Vagina (tissue), 2 donors: ENCODE measurements around the gene AAMDC. TPM values are rescaled to one million over a fixed set of nuclear protein-coding genes. Genes with fewer than 3 reads are reported as not detected.
"Not testable (repeated sequence)": the region's sequence is repeated elsewhere in the genome, so short reads cannot be mapped to it uniquely, and the experiment has no call there.

Experiments used
- DNase-seq, 2 donors: peaks; one replicate each; pipeline ENCODE4 v3.0.0-alpha.2; 2017; ENCODE audit errors: extremely low spot score in 2 of 2
- H3K27ac ChIP-seq: fragments of 200-600 bp; sonication (generic); one replicate; pipeline ENCODE4 v1.5.1; 2019
- H3K27me3 ChIP-seq: fragments of 200-600 bp; sonication (generic); one replicate; pipeline ENCODE4 v1.5.1; 2019
- H3K36me3 ChIP-seq, 2 donors: fragments of 200-600 bp; sonication (generic); one replicate each; pipeline ENCODE4 v1.5.1; 2017 to 2019
- H3K4me1 ChIP-seq: fragments of 200-600 bp; sonication (generic); one replicate; pipeline ENCODE4 v1.5.1; 2019
- H3K4me3 ChIP-seq, 2 donors: fragments of 200-600 bp; sonication (generic); 1 replicate in 1 of 2; 2 replicates in 1 of 2; pipeline ENCODE4 v1.5.1; 2016 to 2019
- H3K9me3 ChIP-seq: fragments of 200-600 bp; sonication (generic); one replicate; pipeline ENCODE4 v1.5.1; 2019
- CTCF ChIP-seq, 3 experiments: fragments of 450-650 bp in 2 of 3; fragments of 200-600 bp in 1 of 3; sonication (generic) in 1 of 3; IDR thresholded peaks; one replicate each; pipeline ENCODE4 v1.5.1; 2017 to 2019; ENCODE audit warnings: antibody characterized with exemption in 3 of 3, mild to moderate bottlenecking in 2 of 3, moderate library complexity in 2 of 3
- POLR2A ChIP-seq, 2 donors: fragments of 450-650 bp; IDR thresholded peaks; one replicate each; pipeline ENCODE4 v1.6.1; 2017; ENCODE audit warnings: antibody characterized with exemption in 2 of 2, mild to moderate bottlenecking in 2 of 2, moderate library complexity in 2 of 2
- POLR2AphosphoS5 ChIP-seq, 2 donors: sonication (generic); formaldehyde crosslinking; IDR thresholded peaks; one replicate each; pipeline ENCODE4 v1.9.0; 2017; ENCODE audit warnings: antibody characterized with exemption in 2 of 2, mild to moderate bottlenecking in 2 of 2, low read depth in 1 of 2; ENCODE audit not compliant: insufficient read depth in 1 of 2
- intact Hi-C: fragments of 100-400 bp; cut with DNase I; formaldehyde crosslinking; loops from one replicate; pipeline ENCODE4 v1.15.1; 2023
- total RNA-seq: library from RNA; depleted of rRNA; stranded (reverse); fragments of >200 nt; gene quantifications from one replicate; pipeline ENCODE4 v1.2.3, GENCODE V29; 2016

AAMDC gene
- total RNA-seq, 1 donor from 2014 or later = 18.2 TPM

GRCh38 chr11:77828926-77829325 lies 8.0 kb downstream of the AAMDC start:
- Histone ChIP-seq H3K4me1 (peaks cover 5% of the 10 kb centered on the region), H3K9me3 (no peaks in the 10 kb centered on the region), H3K27me3 (no peaks in the 10 kb centered on the region), H3K27ac (no peak overlapping the region), H3K36me3 (no peaks in the 10 kb centered on the region), H3K4me3 (no peak overlapping the region)
- intact Hi-C loops = no loop called here
- TF ChIP-seq CTCF (IDR thresholded peaks at IDR 0.05) = no peak
- no peak for DNase-seq

DNA sequence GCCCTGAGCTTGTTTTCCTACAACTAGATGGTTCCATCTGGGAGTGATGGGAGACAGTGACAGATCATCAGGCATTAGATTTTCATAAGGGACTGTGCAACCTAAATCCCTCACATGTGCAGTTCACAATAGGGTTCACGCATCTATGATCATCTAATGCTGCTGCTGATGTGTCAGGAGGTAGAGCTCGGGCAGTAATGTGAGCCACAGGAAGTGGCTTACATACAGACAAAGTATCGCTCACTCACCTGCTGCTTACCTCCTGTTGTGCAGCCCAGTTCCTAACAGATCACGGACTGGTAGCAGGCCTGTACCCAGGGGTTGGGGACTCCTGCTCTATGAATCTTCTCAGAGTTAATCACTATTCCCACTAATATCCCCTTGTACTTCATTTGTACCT lies 12.4 kb downstream of the AAMDC start:
- TF ChIP-seq POLR2AphosphoS5 (IDR thresholded peaks at IDR 0.05; ENCODE audit: insufficient read depth in 1 of 2, low read depth in 1 of 2) = no peak
- no peak for TF ChIP-seq CTCF (IDR thresholded peaks at IDR 0.05)
- TF ChIP-seq POLR2A (IDR thresholded peaks at IDR 0.05) = no peak
- no peaks in the 10 kb centered on the region for H3K27me3 ChIP-seq
- no peak overlapping the region for H3K27ac ChIP-seq
- H3K4me1 ChIP-seq = no peaks in the 10 kb centered on the region
- no peak overlapping the region for H3K4me3 ChIP-seq
- no peaks in the 10 kb centered on the region for H3K36me3 ChIP-seq
- intact Hi-C loops = no loop called here
- no peak for DNase-seq
- H3K9me3 ChIP-seq = no peaks in the 10 kb centered on the region

DNA sequence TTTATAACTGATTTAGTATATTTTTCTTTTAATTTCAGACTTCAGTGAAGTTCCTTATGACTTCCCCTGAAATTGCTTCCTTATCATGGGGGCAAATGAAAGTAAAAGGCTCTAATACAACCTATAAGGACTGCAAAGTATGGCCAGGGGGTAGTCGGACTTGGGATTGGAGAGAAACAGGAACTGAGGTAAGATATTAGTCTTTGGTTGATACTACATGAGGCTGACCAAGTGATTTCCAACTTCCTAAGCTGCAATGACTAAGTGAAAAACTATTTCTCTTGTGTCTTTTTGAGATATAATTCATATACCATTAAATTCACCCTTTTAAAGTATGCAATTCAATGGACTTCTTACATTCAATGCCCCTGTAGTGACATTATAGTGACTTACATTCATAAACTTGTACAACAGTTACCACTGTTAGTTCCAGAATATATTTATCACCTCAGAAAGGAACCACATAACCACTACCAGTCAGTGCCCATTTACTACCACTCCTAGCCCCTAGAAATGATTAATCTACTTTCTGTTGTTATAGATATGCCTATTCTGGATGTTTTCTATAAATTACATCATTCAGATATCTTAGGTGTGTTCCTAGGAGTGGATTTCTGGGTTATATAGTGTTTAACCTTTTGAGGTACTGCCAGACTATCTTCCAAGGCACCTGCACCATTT lies 21.6 kb downstream of the AAMDC start:
- Histone ChIP-seq H3K4me1 (no peaks in the 10 kb centered on the region), H3K27me3 (no peaks in the 10 kb centered on the region), H3K4me3 (no peak overlapping the region), H3K9me3 (no peaks in the 10 kb centered on the region), H3K27ac (no peak overlapping the region), H3K36me3 (peaks cover 4 to 42% of the 10 kb centered on the region in 2 donors)
- DNase-seq = no peak
- no peak for TF ChIP-seq POLR2AphosphoS5 (IDR thresholded peaks at IDR 0.05; ENCODE audit: insufficient read depth in 1 of 2, low read depth in 1 of 2)
- TF ChIP-seq CTCF (IDR thresholded peaks at IDR 0.05) = no peak
- no peak for TF ChIP-seq POLR2A (IDR thresholded peaks at IDR 0.05)
- intact Hi-C loops = no loop called here

GRCh38 chr11:77843700-77844099 lies 22.8 kb downstream of the AAMDC start:
- DNase-seq, H3K4me3 ChIP-seq, intact Hi-C loops, H3K9me3 ChIP-seq, H3K27me3 ChIP-seq, H3K27ac ChIP-seq, H3K4me1 ChIP-seq: not testable (repeated sequence)
- H3K36me3 ChIP-seq = peaks cover 4 to 42% of the 10 kb centered on the region in 2 donors

GRCh38 chr11:77851503-77851902 lies 30.6 kb downstream of the AAMDC start:
- Histone ChIP-seq H3K4me3 (no peak overlapping the region), H3K27ac (no peak overlapping the region), H3K27me3 (no peaks in the 10 kb centered on the region), H3K9me3 (peaks cover 4% of the 10 kb centered on the region), H3K4me1 (no peaks in the 10 kb centered on the region), H3K36me3 (peaks cover 0 to 33% of the 10 kb centered on the region in 2 donors)
- TF ChIP-seq POLR2A (IDR thresholded peaks at IDR 0.05) (no peak), CTCF (IDR thresholded peaks at IDR 0.05) (no peak), POLR2AphosphoS5 (IDR thresholded peaks at IDR 0.05; ENCODE audit: insufficient read depth in 1 of 2, low read depth in 1 of 2) (no peak)
- intact Hi-C loops = no loop called here
- DNase-seq = no peak
